Caki2 (cell line): ENCODE results near the gene UPK3A. TPM values are rescaled to one million over a fixed set of nuclear protein-coding genes. Genes with fewer than 3 reads are reported as not detected.

ENCODE experiments used
- DNase-seq: peaks from one replicate; pipeline ENCODE4 v3.0.0-alpha.2; 2015; ENCODE audit warnings: low read depth
- in situ Hi-C: cut with HindIII; loops from 2 replicates; pipeline ENCODE4 v1.10.0; 2016; ENCODE audit warnings: low sequenced_read_pairs, low pct_unique_long_range_greater_than_20kb, mixed read lengths
- total RNA-seq: library from RNA; depleted of rRNA; stranded (reverse); fragments of >200 nt; shearing (Covaris generic); gene quantifications from 2 replicates; pipeline ENCODE4 v1.2.3, GENCODE V29; 2014; ENCODE audit warnings: low replicate concordance; rRNA removed

Gene UPK3A
- total RNA-seq, 1 experiment from 2014 or later: 5.9 TPM

GRCh38 chr22:45336971-45337431 lies 52.3 kb downstream of the UPK3A start:
- no peak for DNase-seq
- in situ Hi-C loops: no loop called here

GRCh38 chr22:45337536-45337935 lies 52.8 kb downstream of the UPK3A start:
- no peak for DNase-seq
- in situ Hi-C loops: no loop called here

- in situ Hi-C loops: no loop called here
- DNase-seq: no peak
Observed at GRCh38 chr22:45338795-45339194, 54.0 kb downstream of the UPK3A start.

- in situ Hi-C loops: no loop called here
- DNase-seq: no peak
Observed at GRCh38 chr22:45340323-45340722, 55.6 kb downstream of the UPK3A start.

- in situ Hi-C loops: no loop called here
- DNase-seq: no peak
Observed at GRCh38 chr22:45341498-45341897, 56.7 kb downstream of the UPK3A start.

- in situ Hi-C loops: no loop called here
Observed at GRCh38 chr22:45343143-45343542, 58.4 kb downstream of the UPK3A start.

GRCh38 chr22:45344334-45344733 lies 59.6 kb downstream of the UPK3A start:
- no peak for DNase-seq
- in situ Hi-C loops: no loop called here

More at GRCh38 chr22:45343143-45343542, 58.4 kb downstream of the UPK3A start:
- no peak for DNase-seq

Other genes starting within 250 kb of the UPK3A start
- gene NUP50, start 121.0 kb upstream of the UPK3A start, total RNA-seq: 56.5 and 68.1 TPM in 2 replicates
- gene KIAA0930, start 44.1 kb upstream of the UPK3A start, total RNA-seq: 102 and 131 TPM in 2 replicates
- gene FAM118A, start 25.0 kb downstream of the UPK3A start, total RNA-seq: 14.6 and 35.8 TPM in 2 replicates
- gene SMC1B, start 128.7 kb downstream of the UPK3A start, total RNA-seq: 0.27 and 2.5 TPM in 2 replicates
- gene RIBC2, start 128.7 kb downstream of the UPK3A start, total RNA-seq: 1.6 and 5.3 TPM in 2 replicates
- gene FBLN1, start 217.9 kb downstream of the UPK3A start, total RNA-seq: 67.6 and 85.4 TPM in 2 replicates